ENCODE data around the gene SEMA4G.
A peak's percentile ranks its signal among the peaks of the same experiment; 100 is the strongest.

DNA sequence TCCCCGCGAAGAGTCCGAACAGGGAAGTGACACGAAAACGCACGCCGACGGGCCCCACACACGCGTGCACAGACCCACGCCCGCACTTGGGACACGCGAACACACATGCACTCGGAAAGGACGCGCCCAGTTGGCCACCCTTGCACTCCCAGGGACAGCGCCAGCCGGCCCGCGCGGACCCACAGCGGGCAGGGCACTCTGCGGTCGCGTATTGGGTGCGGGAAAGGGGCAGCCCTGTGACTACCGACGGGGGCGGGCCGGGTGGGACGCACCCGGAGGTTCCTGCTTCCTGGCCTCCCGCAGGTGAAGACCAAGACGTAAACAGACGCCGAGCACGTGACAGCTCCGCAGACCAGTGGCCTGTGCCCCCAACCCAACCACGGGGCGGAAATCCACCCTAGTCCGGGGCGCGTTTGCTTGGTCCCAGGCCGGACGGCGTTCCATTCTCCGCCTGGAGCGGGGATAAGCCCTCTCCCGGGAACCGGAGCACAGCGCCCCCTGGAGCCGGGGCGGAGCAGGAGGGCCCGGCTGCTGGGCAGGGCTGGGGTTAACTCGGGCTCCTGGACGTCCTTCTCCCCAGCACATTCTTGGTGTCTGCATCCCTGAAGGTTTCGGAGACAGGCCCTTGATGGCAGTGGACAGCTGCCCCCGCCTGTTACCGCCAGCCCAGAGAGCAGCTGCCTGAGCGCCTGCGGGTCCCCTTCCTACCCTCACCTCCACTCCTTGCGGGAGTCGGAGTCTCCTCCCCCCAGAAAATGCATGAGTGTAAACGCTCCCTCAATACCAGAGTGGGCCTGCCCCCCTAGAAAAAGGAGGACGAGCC is 28.3 kb downstream of the SEMA4G start:
- TF ChIP-seq, protein P1, sequence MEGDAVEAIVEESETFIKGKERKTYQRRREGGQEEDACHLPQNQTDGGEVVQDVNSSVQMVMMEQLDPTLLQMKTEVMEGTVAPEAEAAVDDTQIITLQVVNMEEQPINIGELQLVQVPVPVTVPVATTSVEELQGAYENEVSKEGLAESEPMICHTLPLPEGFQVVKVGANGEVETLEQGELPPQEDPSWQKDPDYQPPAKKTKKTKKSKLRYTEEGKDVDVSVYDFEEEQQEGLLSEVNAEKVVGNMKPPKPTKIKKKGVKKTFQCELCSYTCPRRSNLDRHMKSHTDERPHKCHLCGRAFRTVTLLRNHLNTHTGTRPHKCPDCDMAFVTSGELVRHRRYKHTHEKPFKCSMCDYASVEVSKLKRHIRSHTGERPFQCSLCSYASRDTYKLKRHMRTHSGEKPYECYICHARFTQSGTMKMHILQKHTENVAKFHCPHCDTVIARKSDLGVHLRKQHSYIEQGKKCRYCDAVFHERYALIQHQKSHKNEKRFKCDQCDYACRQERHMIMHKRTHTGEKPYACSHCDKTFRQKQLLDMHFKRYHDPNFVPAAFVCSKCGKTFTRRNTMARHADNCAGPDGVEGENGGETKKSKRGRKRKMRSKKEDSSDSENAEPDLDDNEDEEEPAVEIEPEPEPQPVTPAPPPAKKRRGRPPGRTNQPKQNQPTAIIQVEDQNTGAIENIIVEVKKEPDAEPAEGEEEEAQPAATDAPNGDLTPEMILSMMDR (IDR thresholded peaks at IDR 0.05): peak; percentile 58 to 93 (median 91)
- peak; percentile 25 to 28 for TF ChIP-seq POLR2A (IDR thresholded peaks at IDR 0.05)
